ENCODE results near the gene ZNF280B.

- no peak for TF ChIP-seq EZH2phosphoT487 (IDR thresholded peaks at IDR 0.05; ENCODE audit: insufficient read depth, low read depth)
- TF ChIP-seq EZH2 (IDR thresholded peaks at IDR 0.05; ENCODE audit: insufficient read depth, poor library complexity, severe bottlenecking) = no peak
These were observed 44.5 kb downstream of the ZNF280B start for GRCh38 chr22:22463855-22464540.
